K562 (cell line): ENCODE measurements around the gene OR10A2. TPM values are rescaled to one million over a fixed set of nuclear protein-coding genes. Genes with fewer than 3 reads are reported as not detected.
A peak's percentile ranks its signal among the peaks of the same experiment; 100 is the strongest.

Experiments
- ATAC-seq: fragments of 200-7000 bp; cut with Tn5 transposase; 3 replicates; pipeline ENCODE4 v1.9.1; 2020; ENCODE audit warnings: moderate library complexity
- BruUV-seq: library from RNA; stranded (reverse); fragments of 400-500 nt; replicated peaks from 2 replicates; lab custom pipeline; 2021; lab: Mats Ljungman, UMichigan
- CTCF ChIA-PET: fragments of 300-600 bp; formaldehyde crosslinking; extraction: SDS; loops from one replicate; lab custom pipeline; 2021; ENCODE audit warnings: low intra/inter-chr PET ratio; lab: Yijun Ruan, JAX
- POLR2A ChIA-PET: fragments of 300-600, 350-650 bp; sonication (Branson Sonifier 250); formaldehyde crosslinking; extraction: SDS; loops from one replicate; lab custom pipeline; 2021; ENCODE audit warnings: antibody characterized with exemption, inconsistent platforms; lab: Yijun Ruan, JAX
- DNase-seq, 4 experiments: peaks; one replicate each; pipeline versions ENCODE4 v3.0.0 to v3.0.0-alpha.2; 2011 to 2018; ENCODE audit warnings: low spot score in 3 of 4, mixed read lengths in 3 of 4; ENCODE audit errors: extremely low read depth in 1 of 4
- FAIRE-seq: peaks from 2 replicates; lab custom pipeline; 2011; peaks lifted over from hg19 to GRCh38; lab: Jason Lieb, UNC
- H2AFZ ChIP-seq: 2 replicates; pipeline ENCODE4 v1.6.0; 2011; ENCODE audit warnings: low read depth, low read length, control low read depth, inconsistent platforms
- H3K27ac ChIP-seq: fragments of 200-600 bp; 3 replicates; pipeline ENCODE4 v1.8.0; 2011; ENCODE audit warnings: low read depth, mild to moderate bottlenecking, control low read depth, inconsistent platforms, low read length, moderate library complexity, mixed read lengths; ENCODE audit errors: extremely low read depth
- H3K27me3 ChIP-seq, 2 experiments: fragments of 300-600 bp in 1 of 2; 2 replicates in 1 of 2; 3 replicates in 1 of 2; pipeline versions ENCODE4 v1.6.0 to v1.8.0; 2011; ENCODE audit warnings: inconsistent platforms in 2 of 2, low read length in 2 of 2, mild to moderate bottlenecking in 1 of 2, mixed read lengths in 1 of 2, moderate library complexity in 1 of 2; ENCODE audit not compliant: control insufficient read depth in 2 of 2, insufficient read depth in 2 of 2
- H3K36me3 ChIP-seq: fragments of 300-600 bp; 3 replicates; pipeline ENCODE4 v1.8.0; 2011; ENCODE audit warnings: mild to moderate bottlenecking, low read length, inconsistent platforms; ENCODE audit not compliant: control insufficient read depth, insufficient read depth
- H3K4me1 ChIP-seq, 2 experiments: fragments of 200-600 bp in 1 of 2; replicated peaks in 1 of 2; 2 replicates in 1 of 2; 3 replicates in 1 of 2; pipeline versions ENCODE4 v1.5.1 to v1.8.0; 2011; ENCODE audit warnings: inconsistent platforms in 2 of 2, low read length in 2 of 2, mild to moderate bottlenecking in 1 of 2, mixed read lengths in 1 of 2, moderate library complexity in 1 of 2; ENCODE audit not compliant: control insufficient read depth in 2 of 2, insufficient read depth in 2 of 2
- H3K4me2 ChIP-seq: 2 replicates; pipeline ENCODE4 v1.6.1; 2011; ENCODE audit warnings: low read length, control low read depth, inconsistent platforms, mixed read lengths; ENCODE audit not compliant: insufficient read depth
- H3K4me3 ChIP-seq: fragments of 200-600 bp; sonication (generic), shearing (Covaris generic); 2 replicates; pipeline ENCODE4 v1.5.1; 2016; ENCODE audit warnings: control low read depth, inconsistent platforms
- H3K79me2 ChIP-seq: fragments of 200-600 bp; 3 replicates; pipeline ENCODE4 v1.8.0; 2011; ENCODE audit warnings: low read length, inconsistent platforms; ENCODE audit not compliant: control insufficient read depth, insufficient read depth
- H3K9ac ChIP-seq, 2 experiments: 2 replicates each; pipeline versions ENCODE4 v1.6.0 to v1.6.1; 2011; ENCODE audit warnings: low read depth in 2 of 2, low read length in 2 of 2, control low read depth in 1 of 2, inconsistent platforms in 1 of 2, mild to moderate bottlenecking in 1 of 2, mixed read lengths in 1 of 2; ENCODE audit not compliant: insufficient read depth in 1 of 2
- H3K9me1 ChIP-seq: one replicate; pipeline ENCODE4 v1.6.0; 2011; ENCODE audit warnings: inconsistent platforms, mild to moderate bottlenecking, low read length, moderate library complexity; ENCODE audit not compliant: control insufficient read depth, insufficient read depth
- H3K9me3 ChIP-seq: replicated peaks from 2 replicates; pipeline ENCODE4 v1.5.1; 2011; ENCODE audit warnings: low read depth, low read length, inconsistent platforms; ENCODE audit not compliant: control insufficient read depth, insufficient read depth
- H4K20me1 ChIP-seq: replicated peaks from 2 replicates; pipeline ENCODE4 v1.6.1; 2011; ENCODE audit warnings: low read length, inconsistent platforms, mixed read lengths; ENCODE audit not compliant: control insufficient read depth, insufficient read depth
- BCOR ChIP-seq: fragments of 450-650 bp; IDR thresholded peaks from 2 replicates; pipeline ENCODE4 v1.6.1; 2016
- EZH2 ChIP-seq: IDR thresholded peaks from 2 replicates; pipeline ENCODE4 v1.6.1; 2012; ENCODE audit warnings: low read depth, mild to moderate bottlenecking, inconsistent platforms, low read length, borderline replicate concordance
- JUNB ChIP-seq: fragments of 450-650 bp; formaldehyde crosslinking; conservative IDR thresholded peaks from 2 replicates; pipeline ENCODE4 v1.4.0; 2020; ENCODE audit warnings: mild to moderate bottlenecking
- KDM1A ChIP-seq, 2 experiments: fragments of 450-650 bp; IDR thresholded peaks; 2 replicates each; pipeline ENCODE4 v1.6.1; 2016; ENCODE audit warnings: mild to moderate bottlenecking in 2 of 2
- NCOA4 ChIP-seq: fragments of 450-650 bp; IDR thresholded peaks from 2 replicates; pipeline ENCODE4 v1.6.1; 2018; ENCODE audit warnings: mild to moderate bottlenecking; ENCODE audit not compliant: partially characterized antibody
- NFXL1 ChIP-seq: fragments of 450-650 bp; formaldehyde crosslinking; IDR thresholded peaks from 2 replicates; pipeline ENCODE4 v1.4.0; 2021; ENCODE audit warnings: mild to moderate bottlenecking
- RBM25 ChIP-seq: fragments of 200-400 bp; formaldehyde crosslinking; IDR thresholded peaks from 2 replicates; pipeline ENCODE4 v1.6.1; 2018; ENCODE audit warnings: low read length, low read depth, moderate library complexity; ENCODE audit not compliant: severe bottlenecking
- SRSF9 ChIP-seq: fragments of 200-400 bp; formaldehyde crosslinking; IDR thresholded peaks from 2 replicates; pipeline ENCODE4 v1.6.1; 2017; ENCODE audit warnings: low read depth, low read length, borderline replicate concordance
- STAT5A ChIP-seq: IDR thresholded peaks from 2 replicates; pipeline ENCODE4 v1.6.1; 2012; ENCODE audit warnings: low read length, inconsistent platforms, borderline replicate concordance
- ZNF146 ChIP-seq: IDR thresholded peaks from one replicate; pipeline ENCODE4 v1.6.1; 2018; ENCODE audit warnings: missing compliant biosample characterization; ENCODE audit not compliant: unreplicated experiment
- ZNF431 ChIP-seq: sonication (generic); formaldehyde crosslinking; IDR thresholded peaks from 2 replicates; pipeline ENCODE4 v1.8.0; 2022; ENCODE audit warnings: mild to moderate bottlenecking, missing genetic modification reagents
- WGBS: fragments of 100-300 bp; shearing (Covaris generic); methylation state at CpG from one replicate; pipeline ENCODE4 v1.1.6; 2016; ENCODE audit warnings: low coverage, mixed read lengths; ENCODE audit not compliant: insufficient coverage; ENCODE audit errors: missing lambda C conversion rate; 5-methylcytosine and 5-hydroxymethylcytosine counted together
- in situ Hi-C: fragments of 300-500 bp; cut with MboI; formaldehyde crosslinking; loops from 4 replicates; pipeline ENCODE4 v1.15.0; 2018; ENCODE audit warnings: inconsistent platforms, mixed read lengths
- intact Hi-C: fragments of 100-400 bp; cut with micrococcal nuclease; formaldehyde crosslinking; loops from 2 replicates; pipeline ENCODE4 v1.14.2; 2022
- polyA plus RNA-seq, 8 experiments: library from polyadenylated mRNA; depleted of rRNA in 4 of 8; stranded (reverse) in 5 of 8; unstranded in 3 of 8; fragments of >200 nt; fragmentation: Nextera tagmentation in 2 of 8; fragmentation: Illumina TruSeq in 1 of 8; extraction: Ambion mirVana in 2 of 8; extraction: Trizol in 1 of 8; gene quantifications; 2 replicates each; pipeline versions ENCODE4 v1.2.1 to v1.2.3, GENCODE V29; 2011 to 2014; ENCODE audit warnings: inconsistent platforms in 1 of 8, missing spikeins in 1 of 8
- total RNA-seq, 7 experiments: library from RNA; depleted of rRNA in 6 of 7; stranded (reverse); fragments of >200 nt in 6 of 7; fragmentation: Illumina TruSeq in 2 of 7; extraction: Trizol in 2 of 7; gene quantifications; 2 replicates each; pipeline versions ENCODE4 v1.2.1 to v1.2.3, GENCODE V29; 2011 to 2021; ENCODE audit warnings: low replicate concordance in 1 of 7
- TF ChIP-seq, protein P1 (sequence below): fragments of 150-350 bp; IDR thresholded peaks from 2 replicates; pipeline ENCODE4 v1.6.1; 2014; ENCODE audit warnings: low read depth, mild to moderate bottlenecking, low read length, borderline replicate concordance
- TF ChIP-seq, protein P2 (sequence below): sonication (generic); formaldehyde crosslinking; IDR thresholded peaks from 2 replicates; pipeline ENCODE4 v1.8.0; 2022; ENCODE audit warnings: mild to moderate bottlenecking, missing genetic modification reagents

Gene OR10A2
- total and polyA plus RNA-seq, 9 of the 15 experiments (the other 6 are each of a cell fraction or from before 2014, with no cell fraction given), result 0.10 TPM; not detected in 8

DNA sequence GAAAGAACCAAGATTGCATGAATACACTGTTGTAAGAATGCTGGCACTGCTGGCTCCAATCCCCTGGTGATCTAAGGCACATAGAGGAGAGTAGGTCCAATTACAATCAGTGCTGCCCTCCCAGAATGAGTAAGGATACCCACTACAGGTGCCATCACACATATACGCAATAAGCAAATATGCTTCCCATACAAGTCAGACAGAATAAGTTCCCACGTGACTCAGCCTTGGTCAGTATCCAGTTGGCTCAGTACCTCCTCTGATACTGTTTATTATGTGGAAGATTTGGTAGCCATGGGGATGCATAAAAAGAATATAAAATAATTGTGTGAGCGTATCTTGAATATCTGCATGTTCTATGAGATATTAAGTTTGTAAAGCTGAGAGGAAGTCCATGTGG lies 49.1 kb downstream of the OR10A2 start (continued):
- TF ChIP-seq EZH2 (no peak), SRSF9 (no peak), JUNB (CRISPR knock-in tag) (no peak)
- TF ChIP-seq, protein P1, sequence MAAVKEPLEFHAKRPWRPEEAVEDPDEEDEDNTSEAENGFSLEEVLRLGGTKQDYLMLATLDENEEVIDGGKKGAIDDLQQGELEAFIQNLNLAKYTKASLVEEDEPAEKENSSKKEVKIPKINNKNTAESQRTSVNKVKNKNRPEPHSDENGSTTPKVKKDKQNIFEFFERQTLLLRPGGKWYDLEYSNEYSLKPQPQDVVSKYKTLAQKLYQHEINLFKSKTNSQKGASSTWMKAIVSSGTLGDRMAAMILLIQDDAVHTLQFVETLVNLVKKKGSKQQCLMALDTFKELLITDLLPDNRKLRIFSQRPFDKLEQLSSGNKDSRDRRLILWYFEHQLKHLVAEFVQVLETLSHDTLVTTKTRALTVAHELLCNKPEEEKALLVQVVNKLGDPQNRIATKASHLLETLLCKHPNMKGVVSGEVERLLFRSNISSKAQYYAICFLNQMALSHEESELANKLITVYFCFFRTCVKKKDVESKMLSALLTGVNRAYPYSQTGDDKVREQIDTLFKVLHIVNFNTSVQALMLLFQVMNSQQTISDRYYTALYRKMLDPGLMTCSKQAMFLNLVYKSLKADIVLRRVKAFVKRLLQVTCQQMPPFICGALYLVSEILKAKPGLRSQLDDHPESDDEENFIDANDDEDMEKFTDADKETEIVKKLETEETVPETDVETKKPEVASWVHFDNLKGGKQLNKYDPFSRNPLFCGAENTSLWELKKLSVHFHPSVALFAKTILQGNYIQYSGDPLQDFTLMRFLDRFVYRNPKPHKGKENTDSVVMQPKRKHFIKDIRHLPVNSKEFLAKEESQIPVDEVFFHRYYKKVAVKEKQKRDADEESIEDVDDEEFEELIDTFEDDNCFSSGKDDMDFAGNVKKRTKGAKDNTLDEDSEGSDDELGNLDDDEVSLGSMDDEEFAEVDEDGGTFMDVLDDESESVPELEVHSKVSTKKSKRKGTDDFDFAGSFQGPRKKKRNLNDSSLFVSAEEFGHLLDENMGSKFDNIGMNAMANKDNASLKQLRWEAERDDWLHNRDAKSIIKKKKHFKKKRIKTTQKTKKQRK, result no peak

DNA sequence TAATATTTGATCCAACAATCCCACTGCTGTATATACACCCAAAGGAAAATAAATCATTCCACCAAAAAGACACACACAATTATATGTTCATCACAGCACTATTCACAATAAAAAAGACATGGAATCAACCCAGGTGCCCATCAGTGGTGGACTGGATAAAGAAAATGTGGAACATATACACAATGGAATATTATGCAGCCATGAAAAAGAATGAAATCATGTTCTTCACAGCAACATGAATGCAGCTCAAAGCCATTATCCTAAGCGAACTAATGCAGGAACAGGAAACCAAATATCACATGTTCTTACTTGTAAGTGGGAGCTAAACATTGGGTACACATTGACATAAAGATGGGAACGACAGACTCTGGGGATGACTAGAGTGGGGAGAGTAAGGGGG lies 56.8 kb downstream of the OR10A2 start:
- Histone ChIP-seq H3K4me1 (no peaks in the 10 kb centered on the region), H3K9me1 (no peaks in the 10 kb centered on the region), H3K79me2 (no peaks in the 10 kb centered on the region), H4K20me1 (no peaks in the 10 kb centered on the region), H3K27me3 (no peaks in the 10 kb centered on the region), H3K36me3 (no peaks in the 10 kb centered on the region), H3K4me3 (no peak overlapping the region), H3K4me2 (no peak overlapping the region), H3K9me3 (no peaks in the 10 kb centered on the region), H3K27ac (no peak overlapping the region), H2AFZ (no peak overlapping the region), H3K9ac (no peak overlapping the region)
- DNase-seq, result no peak
- TF ChIP-seq ZNF431, result no peak
- peak; percentile 19 to 57; a peak in 1 of 4 replicates for TF ChIP-seq KDM1A (IDR thresholded peaks at IDR 0.05)
- TF ChIP-seq RBM25, result peak; percentile 94
- TF ChIP-seq BCOR, result peak; percentile 82
- TF ChIP-seq ZNF146 (CRISPR knock-in tag), result peak; percentile 99
- TF ChIP-seq, protein P2, sequence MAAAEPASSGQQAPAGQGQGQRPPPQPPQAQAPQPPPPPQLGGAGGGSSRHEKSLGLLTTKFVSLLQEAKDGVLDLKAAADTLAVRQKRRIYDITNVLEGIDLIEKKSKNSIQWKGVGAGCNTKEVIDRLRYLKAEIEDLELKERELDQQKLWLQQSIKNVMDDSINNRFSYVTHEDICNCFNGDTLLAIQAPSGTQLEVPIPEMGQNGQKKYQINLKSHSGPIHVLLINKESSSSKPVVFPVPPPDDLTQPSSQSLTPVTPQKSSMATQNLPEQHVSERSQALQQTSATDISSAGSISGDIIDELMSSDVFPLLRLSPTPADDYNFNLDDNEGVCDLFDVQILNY (CRISPR knock-in tag), result no peak
- TF ChIP-seq NCOA4, result no peak
- no peak for TF ChIP-seq STAT5A
- no peak for TF ChIP-seq NFXL1 (CRISPR knock-in tag)
- no peak for FAIRE-seq
- POLR2A ChIA-PET, result interaction anchor here (1.0 kb wide), 1 partner anchor 42 kb away, joined by 3 read pairs; no protein-coding TSS in a partner anchor
- ATAC-seq, result no peak
- WGBS, result 43% methylated on average over 2 of the region's 2 CpGs
- CTCF ChIA-PET, result no interaction called here
- intact Hi-C loops (no loop called here), in situ Hi-C loops (no loop called here)
- no TSS peak for BruUV-seq
